HepG2 (cell line): ENCODE measurements around the gene CPSF4. TPM values are rescaled to one million over a fixed set of nuclear protein-coding genes. Genes with fewer than 3 reads are reported as not detected.

Experiments
- ARHGAP35 ChIP-seq: sonication (generic); formaldehyde crosslinking; IDR thresholded peaks from 2 replicates; pipeline ENCODE4 v1.9.0; 2022; ENCODE audit warnings: mild to moderate bottlenecking, inconsistent platforms, moderate library complexity, missing genetic modification reagents, borderline replicate concordance
- ARNT ChIP-seq: fragments of 450-650 bp; IDR thresholded peaks from 2 replicates; pipeline ENCODE4 v1.6.1; 2017
- ASH2L ChIP-seq: fragments of 300-600, 200-600 bp; sonication (generic); IDR thresholded peaks from 2 replicates; pipeline ENCODE4 v1.7.0; 2017; ENCODE audit warnings: low read depth, mild to moderate bottlenecking, moderate library complexity, mixed read lengths, low read length; ENCODE audit not compliant: insufficient read length
- BCLAF1 ChIP-seq: fragments of 450-650 bp; IDR thresholded peaks from 2 replicates; pipeline ENCODE4 v1.6.1; 2017; ENCODE audit warnings: mild to moderate bottlenecking
- FOXK2 ChIP-seq: fragments of 450-650 bp; IDR thresholded peaks from 2 replicates; pipeline ENCODE4 v1.6.1; 2016
- GATAD1 ChIP-seq: IDR thresholded peaks from 2 replicates; pipeline ENCODE4 v1.6.1; 2016; ENCODE audit warnings: missing genetic modification reagents, missing compliant biosample characterization
- HNRNPLL ChIP-seq: fragments of 200-400 bp; formaldehyde crosslinking; IDR thresholded peaks from 2 replicates; pipeline ENCODE4 v1.6.1; 2017; ENCODE audit warnings: mild to moderate bottlenecking, low read depth, low read length; ENCODE audit not compliant: poor library complexity, severe bottlenecking
- JUN ChIP-seq: sonication (generic); formaldehyde crosslinking; IDR thresholded peaks from 2 replicates; pipeline ENCODE4 v1.4.0; 2020; ENCODE audit warnings: mild to moderate bottlenecking, missing genetic modification reagents
- ONECUT2 ChIP-seq: sonication (generic); formaldehyde crosslinking; IDR thresholded peaks from 2 replicates; pipeline ENCODE4 v1.4.0; 2020; ENCODE audit warnings: missing genetic modification reagents
- ZBTB42 ChIP-seq: sonication (generic); formaldehyde crosslinking; IDR thresholded peaks from 2 replicates; pipeline ENCODE4 v1.5.0; 2020; ENCODE audit warnings: mild to moderate bottlenecking, missing genetic modification reagents
- ZNF138 ChIP-seq: sonication (generic); formaldehyde crosslinking; IDR thresholded peaks from 2 replicates; pipeline ENCODE4 v1.5.0; 2020; ENCODE audit warnings: mild to moderate bottlenecking, low read depth, missing genetic modification reagents
- ZNF251 ChIP-seq: sonication (generic); formaldehyde crosslinking; IDR thresholded peaks from 2 replicates; pipeline ENCODE4 v1.9.0; 2021; ENCODE audit warnings: mild to moderate bottlenecking, missing genetic modification reagents
- ZNF572 ChIP-seq: sonication (generic); formaldehyde crosslinking; IDR thresholded peaks from 2 replicates; pipeline ENCODE4 v1.5.1; 2020; ENCODE audit warnings: mild to moderate bottlenecking, missing genetic modification reagents
- ZNF674 ChIP-seq: sonication (generic); formaldehyde crosslinking; IDR thresholded peaks from 2 replicates; pipeline ENCODE4 v1.5.0; 2020; ENCODE audit warnings: low read depth, mild to moderate bottlenecking, missing genetic modification reagents
- polyA plus RNA-seq, 8 experiments: library from polyadenylated mRNA; depleted of rRNA in 3 of 8; stranded (reverse) in 7 of 8; unstranded in 1 of 8; fragments of >200 nt; fragmentation: Illumina TruSeq in 4 of 8; extraction: Trizol in 4 of 8; gene quantifications; 2 replicates each; pipeline versions ENCODE4 v1.2.1 to v1.2.3, GENCODE V29; 2011 to 2016; ENCODE audit warnings: low read depth in 4 of 8, missing spikeins in 1 of 8, mixed read lengths in 1 of 8; ENCODE audit not compliant: insufficient read depth in 1 of 8
- total RNA-seq, 5 experiments: library from RNA; depleted of rRNA; stranded (reverse); fragments of >200 nt; fragmentation: Illumina TruSeq; extraction: Trizol; gene quantifications; 2 replicates each; pipeline ENCODE4 v1.2.3, GENCODE V29; 2016; ENCODE audit warnings: low read depth in 1 of 5
- TF ChIP-seq, protein P1 (sequence below): sonication (generic); formaldehyde crosslinking; IDR thresholded peaks from 2 replicates; pipeline ENCODE4 v1.4.0; 2020; ENCODE audit warnings: mild to moderate bottlenecking, missing genetic modification reagents
- TF ChIP-seq, protein P2 (sequence below): sonication (generic); formaldehyde crosslinking; IDR thresholded peaks from 2 replicates; pipeline ENCODE4 v1.4.0; 2020; ENCODE audit warnings: mild to moderate bottlenecking, missing genetic modification reagents, borderline replicate concordance

Gene CPSF4
- total and polyA plus RNA-seq, 2 of the 13 experiments (the other 11 are each of a cell fraction or from before 2014, with no cell fraction given), result 34.1 to 49.6 TPM

- TF ChIP-seq ZNF572, result peak; percentile 98
- peak; percentile 87; the same call in 1 of the 2 replicates for TF ChIP-seq JUN (CRISPR knock-in tag)
- TF ChIP-seq ZBTB42 (CRISPR knock-in tag), result no peak
- no peak; the same call in none of the 2 replicates for TF ChIP-seq ARHGAP35 (CRISPR knock-in tag)
- TF ChIP-seq, protein P1, sequence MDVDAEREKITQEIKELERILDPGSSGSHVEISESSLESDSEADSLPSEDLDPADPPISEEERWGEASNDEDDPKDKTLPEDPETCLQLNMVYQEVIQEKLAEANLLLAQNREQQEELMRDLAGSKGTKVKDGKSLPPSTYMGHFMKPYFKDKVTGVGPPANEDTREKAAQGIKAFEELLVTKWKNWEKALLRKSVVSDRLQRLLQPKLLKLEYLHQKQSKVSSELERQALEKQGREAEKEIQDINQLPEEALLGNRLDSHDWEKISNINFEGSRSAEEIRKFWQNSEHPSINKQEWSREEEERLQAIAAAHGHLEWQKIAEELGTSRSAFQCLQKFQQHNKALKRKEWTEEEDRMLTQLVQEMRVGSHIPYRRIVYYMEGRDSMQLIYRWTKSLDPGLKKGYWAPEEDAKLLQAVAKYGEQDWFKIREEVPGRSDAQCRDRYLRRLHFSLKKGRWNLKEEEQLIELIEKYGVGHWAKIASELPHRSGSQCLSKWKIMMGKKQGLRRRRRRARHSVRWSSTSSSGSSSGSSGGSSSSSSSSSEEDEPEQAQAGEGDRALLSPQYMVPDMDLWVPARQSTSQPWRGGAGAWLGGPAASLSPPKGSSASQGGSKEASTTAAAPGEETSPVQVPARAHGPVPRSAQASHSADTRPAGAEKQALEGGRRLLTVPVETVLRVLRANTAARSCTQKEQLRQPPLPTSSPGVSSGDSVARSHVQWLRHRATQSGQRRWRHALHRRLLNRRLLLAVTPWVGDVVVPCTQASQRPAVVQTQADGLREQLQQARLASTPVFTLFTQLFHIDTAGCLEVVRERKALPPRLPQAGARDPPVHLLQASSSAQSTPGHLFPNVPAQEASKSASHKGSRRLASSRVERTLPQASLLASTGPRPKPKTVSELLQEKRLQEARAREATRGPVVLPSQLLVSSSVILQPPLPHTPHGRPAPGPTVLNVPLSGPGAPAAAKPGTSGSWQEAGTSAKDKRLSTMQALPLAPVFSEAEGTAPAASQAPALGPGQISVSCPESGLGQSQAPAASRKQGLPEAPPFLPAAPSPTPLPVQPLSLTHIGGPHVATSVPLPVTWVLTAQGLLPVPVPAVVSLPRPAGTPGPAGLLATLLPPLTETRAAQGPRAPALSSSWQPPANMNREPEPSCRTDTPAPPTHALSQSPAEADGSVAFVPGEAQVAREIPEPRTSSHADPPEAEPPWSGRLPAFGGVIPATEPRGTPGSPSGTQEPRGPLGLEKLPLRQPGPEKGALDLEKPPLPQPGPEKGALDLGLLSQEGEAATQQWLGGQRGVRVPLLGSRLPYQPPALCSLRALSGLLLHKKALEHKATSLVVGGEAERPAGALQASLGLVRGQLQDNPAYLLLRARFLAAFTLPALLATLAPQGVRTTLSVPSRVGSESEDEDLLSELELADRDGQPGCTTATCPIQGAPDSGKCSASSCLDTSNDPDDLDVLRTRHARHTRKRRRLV (CRISPR knock-in tag), result no peak
- no peak for TF ChIP-seq ZNF251 (CRISPR knock-in tag)
- TF ChIP-seq BCLAF1, result no peak
- TF ChIP-seq ONECUT2, result no peak
- peak; percentile 98 for TF ChIP-seq ASH2L
- no peak; the same call in 1 of the 2 replicates for TF ChIP-seq ZNF138 (CRISPR knock-in tag)
- TF ChIP-seq, protein P2, sequence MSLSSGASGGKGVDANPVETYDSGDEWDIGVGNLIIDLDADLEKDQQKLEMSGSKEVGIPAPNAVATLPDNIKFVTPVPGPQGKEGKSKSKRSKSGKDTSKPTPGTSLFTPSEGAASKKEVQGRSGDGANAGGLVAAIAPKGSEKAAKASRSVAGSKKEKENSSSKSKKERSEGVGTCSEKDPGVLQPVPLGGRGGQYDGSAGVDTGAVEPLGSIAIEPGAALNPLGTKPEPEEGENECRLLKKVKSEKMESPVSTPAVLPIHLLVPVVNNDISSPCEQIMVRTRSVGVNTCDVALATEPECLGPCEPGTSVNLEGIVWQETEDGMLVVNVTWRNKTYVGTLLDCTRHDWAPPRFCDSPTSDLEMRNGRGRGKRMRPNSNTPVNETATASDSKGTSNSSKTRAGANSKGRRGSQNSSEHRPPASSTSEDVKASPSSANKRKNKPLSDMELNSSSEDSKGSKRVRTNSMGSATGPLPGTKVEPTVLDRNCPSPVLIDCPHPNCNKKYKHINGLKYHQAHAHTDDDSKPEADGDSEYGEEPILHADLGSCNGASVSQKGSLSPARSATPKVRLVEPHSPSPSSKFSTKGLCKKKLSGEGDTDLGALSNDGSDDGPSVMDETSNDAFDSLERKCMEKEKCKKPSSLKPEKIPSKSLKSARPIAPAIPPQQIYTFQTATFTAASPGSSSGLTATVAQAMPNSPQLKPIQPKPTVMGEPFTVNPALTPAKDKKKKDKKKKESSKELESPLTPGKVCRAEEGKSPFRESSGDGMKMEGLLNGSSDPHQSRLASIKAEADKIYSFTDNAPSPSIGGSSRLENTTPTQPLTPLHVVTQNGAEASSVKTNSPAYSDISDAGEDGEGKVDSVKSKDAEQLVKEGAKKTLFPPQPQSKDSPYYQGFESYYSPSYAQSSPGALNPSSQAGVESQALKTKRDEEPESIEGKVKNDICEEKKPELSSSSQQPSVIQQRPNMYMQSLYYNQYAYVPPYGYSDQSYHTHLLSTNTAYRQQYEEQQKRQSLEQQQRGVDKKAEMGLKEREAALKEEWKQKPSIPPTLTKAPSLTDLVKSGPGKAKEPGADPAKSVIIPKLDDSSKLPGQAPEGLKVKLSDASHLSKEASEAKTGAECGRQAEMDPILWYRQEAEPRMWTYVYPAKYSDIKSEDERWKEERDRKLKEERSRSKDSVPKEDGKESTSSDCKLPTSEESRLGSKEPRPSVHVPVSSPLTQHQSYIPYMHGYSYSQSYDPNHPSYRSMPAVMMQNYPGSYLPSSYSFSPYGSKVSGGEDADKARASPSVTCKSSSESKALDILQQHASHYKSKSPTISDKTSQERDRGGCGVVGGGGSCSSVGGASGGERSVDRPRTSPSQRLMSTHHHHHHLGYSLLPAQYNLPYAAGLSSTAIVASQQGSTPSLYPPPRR (CRISPR knock-in tag), result no peak; the same call in 1 of the 2 replicates
- peak; percentile 94 for TF ChIP-seq HNRNPLL
- peak; percentile 72 for TF ChIP-seq FOXK2
- no peak for TF ChIP-seq ZNF674 (CRISPR knock-in tag)
- peak; percentile 90 for TF ChIP-seq GATAD1 (CRISPR knock-in tag)
- TF ChIP-seq ARNT, result no peak
Measured at GRCh38 chr7:99408379-99409191, 30.2 kb upstream of the CPSF4 start, which contains the start of the genes BUD31 and PDAP1 (continued).
